DOHH2 (cell line): ENCODE data around the gene SPSB4.

Experiments used
- H3F3A ChIP-seq: fragments of 200-600 bp; sonication (generic), shearing (Covaris generic); 2 replicates; pipeline ENCODE4 v1.6.0; 2016; ENCODE audit warnings: antibody characterized with exemption, mild to moderate bottlenecking; ENCODE audit not compliant: control insufficient read depth, insufficient read depth
- H3K27ac ChIP-seq: fragments of 200-600 bp; sonication (generic); 2 replicates; pipeline ENCODE4 v1.5.1; 2014; ENCODE audit warnings: low read depth, mild to moderate bottlenecking, low read length, moderate library complexity
- H3K27me3 ChIP-seq: fragments of 200-600 bp; sonication (generic); 2 replicates; pipeline ENCODE4 v1.6.1; 2014; ENCODE audit warnings: mild to moderate bottlenecking, low read length, mixed read lengths; ENCODE audit not compliant: control insufficient read depth
- H3K36me3 ChIP-seq: fragments of 200-600 bp; sonication (generic); 2 replicates; pipeline ENCODE4 v1.6.1; 2014; ENCODE audit warnings: mild to moderate bottlenecking, low read length, moderate library complexity, mixed read lengths; ENCODE audit not compliant: control insufficient read depth
- H3K4me1 ChIP-seq: fragments of 200-600 bp; sonication (generic); 2 replicates; pipeline ENCODE4 v1.6.1; 2014; ENCODE audit warnings: mild to moderate bottlenecking, low read length, mixed read lengths; ENCODE audit not compliant: control insufficient read depth
- H3K4me2 ChIP-seq: fragments of 200-600 bp; sonication (generic); 2 replicates; pipeline ENCODE4 v1.6.0; 2014; ENCODE audit warnings: mild to moderate bottlenecking, low read length, moderate library complexity
- H3K4me3 ChIP-seq: fragments of 200-600 bp; sonication (generic); 2 replicates; pipeline ENCODE4 v1.5.1; 2014; ENCODE audit warnings: mild to moderate bottlenecking, low read length, mixed read lengths
- H3K79me2 ChIP-seq: fragments of 200-600 bp; sonication (generic); 2 replicates; pipeline ENCODE4 v1.6.1; 2014; ENCODE audit warnings: mild to moderate bottlenecking, low read length, mixed read lengths; ENCODE audit not compliant: control insufficient read depth
- H3K9me2 ChIP-seq: fragments of 200-600 bp; sonication (generic); replicated peaks from 2 replicates; pipeline ENCODE4 v1.6.1; 2014; ENCODE audit warnings: mild to moderate bottlenecking, low read length, mixed read lengths; ENCODE audit not compliant: control insufficient read depth
- H3K9me3 ChIP-seq: fragments of 200-600 bp; sonication (generic); 2 replicates; pipeline ENCODE4 v1.6.1; 2014; ENCODE audit warnings: antibody characterized with exemption, low read length, mixed read lengths; ENCODE audit not compliant: control insufficient read depth, insufficient read depth
- H4K20me1 ChIP-seq: fragments of 200-600 bp; sonication (generic); 2 replicates; pipeline ENCODE4 v1.6.0; 2014; ENCODE audit warnings: low read depth, mild to moderate bottlenecking, antibody characterized with exemption, low read length, moderate library complexity; ENCODE audit not compliant: control insufficient read depth, insufficient read depth
- EZH2phosphoT487 ChIP-seq: fragments of 200-600 bp; sonication (generic); IDR thresholded peaks from 2 replicates; pipeline ENCODE4 v1.6.1; 2017; ENCODE audit warnings: borderline replicate concordance, mild to moderate bottlenecking, antibody characterized with exemption, low read length, moderate library complexity, mixed read lengths
- TF ChIP-seq, protein P1 (sequence below): fragments of 200-600 bp; sonication (generic); IDR thresholded peaks from one replicate; pipeline ENCODE4 v1.5.1; 2014; ENCODE audit warnings: antibody characterized with exemption, mild to moderate bottlenecking, low read depth, low read length; ENCODE audit not compliant: poor library complexity, severe bottlenecking

The SPSB4 gene

DNA sequence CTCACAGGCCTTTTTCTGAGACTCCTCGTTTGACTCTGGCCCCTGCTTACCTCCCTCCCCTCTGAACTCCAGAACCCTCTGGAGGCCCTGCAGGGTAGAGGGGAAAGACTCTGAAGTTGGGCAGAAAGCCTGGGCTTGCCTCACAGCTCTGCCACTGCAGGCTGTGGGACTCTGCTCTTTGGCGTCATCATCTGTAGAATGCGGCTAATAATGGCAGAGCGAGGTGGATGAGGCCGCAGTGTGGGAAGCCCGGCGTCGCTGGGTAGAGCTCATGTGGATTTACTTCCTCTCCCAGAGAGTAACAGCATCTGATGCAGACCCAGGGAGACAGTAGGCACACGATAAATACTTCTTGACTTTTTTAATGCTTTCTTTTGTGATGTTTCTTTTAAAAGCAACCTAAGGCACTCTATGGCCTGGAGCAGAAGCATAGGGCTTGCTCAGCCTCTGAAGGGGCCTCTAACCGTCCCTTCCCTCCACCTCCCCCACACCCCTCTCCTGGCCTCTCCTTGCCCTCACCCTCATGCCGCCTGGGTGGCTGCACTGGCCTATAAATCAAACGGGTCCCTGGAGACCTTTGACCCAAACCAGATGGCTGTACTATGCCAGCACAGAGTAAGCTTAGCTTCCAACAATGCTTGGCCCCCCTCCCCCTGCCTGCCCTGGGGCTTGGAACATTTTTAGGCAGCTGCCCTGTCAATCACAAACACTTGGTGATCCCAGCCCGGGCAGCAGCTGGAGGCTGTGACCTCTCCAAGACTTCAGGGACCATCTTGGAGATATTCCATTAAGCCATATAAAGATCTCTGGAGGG, 32.9 kb downstream of the SPSB4 start:
- no peaks in the 10 kb centered on the region for H3K36me3 ChIP-seq
- TF ChIP-seq, protein P1, sequence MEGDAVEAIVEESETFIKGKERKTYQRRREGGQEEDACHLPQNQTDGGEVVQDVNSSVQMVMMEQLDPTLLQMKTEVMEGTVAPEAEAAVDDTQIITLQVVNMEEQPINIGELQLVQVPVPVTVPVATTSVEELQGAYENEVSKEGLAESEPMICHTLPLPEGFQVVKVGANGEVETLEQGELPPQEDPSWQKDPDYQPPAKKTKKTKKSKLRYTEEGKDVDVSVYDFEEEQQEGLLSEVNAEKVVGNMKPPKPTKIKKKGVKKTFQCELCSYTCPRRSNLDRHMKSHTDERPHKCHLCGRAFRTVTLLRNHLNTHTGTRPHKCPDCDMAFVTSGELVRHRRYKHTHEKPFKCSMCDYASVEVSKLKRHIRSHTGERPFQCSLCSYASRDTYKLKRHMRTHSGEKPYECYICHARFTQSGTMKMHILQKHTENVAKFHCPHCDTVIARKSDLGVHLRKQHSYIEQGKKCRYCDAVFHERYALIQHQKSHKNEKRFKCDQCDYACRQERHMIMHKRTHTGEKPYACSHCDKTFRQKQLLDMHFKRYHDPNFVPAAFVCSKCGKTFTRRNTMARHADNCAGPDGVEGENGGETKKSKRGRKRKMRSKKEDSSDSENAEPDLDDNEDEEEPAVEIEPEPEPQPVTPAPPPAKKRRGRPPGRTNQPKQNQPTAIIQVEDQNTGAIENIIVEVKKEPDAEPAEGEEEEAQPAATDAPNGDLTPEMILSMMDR, result no peak
- TF ChIP-seq EZH2phosphoT487, result no peak
- H3K79me2 ChIP-seq, result no peaks in the 10 kb centered on the region
- H3K4me1 ChIP-seq, result no peaks in the 10 kb centered on the region
- no peak overlapping the region for H3K4me2 ChIP-seq
- H3F3A ChIP-seq, result no peaks in the 10 kb centered on the region
- H3K9me2 ChIP-seq, result no peaks in the 10 kb centered on the region
- no peak overlapping the region for H3K27ac ChIP-seq
- H3K4me3 ChIP-seq, result no peak overlapping the region
- no peaks in the 10 kb centered on the region for H3K27me3 ChIP-seq
- H3K9me3 ChIP-seq, result no peaks in the 10 kb centered on the region
- no peaks in the 10 kb centered on the region for H4K20me1 ChIP-seq

GRCh38 chr3:141085343-141086070, 34.4 kb downstream of the SPSB4 start:
- Histone ChIP-seq H3K4me1 (no peaks in the 10 kb centered on the region), H3K4me3 (no peak overlapping the region), H3K9me2 (no peaks in the 10 kb centered on the region), H3K4me2 (no peak overlapping the region), H3F3A (no peaks in the 10 kb centered on the region), H4K20me1 (no peaks in the 10 kb centered on the region), H3K27ac (no peak overlapping the region), H3K79me2 (no peaks in the 10 kb centered on the region), H3K27me3 (no peaks in the 10 kb centered on the region), H3K36me3 (no peaks in the 10 kb centered on the region), H3K9me3 (no peaks in the 10 kb centered on the region)
- TF ChIP-seq, protein P1, result no peak
- no peak for TF ChIP-seq EZH2phosphoT487

DNA sequence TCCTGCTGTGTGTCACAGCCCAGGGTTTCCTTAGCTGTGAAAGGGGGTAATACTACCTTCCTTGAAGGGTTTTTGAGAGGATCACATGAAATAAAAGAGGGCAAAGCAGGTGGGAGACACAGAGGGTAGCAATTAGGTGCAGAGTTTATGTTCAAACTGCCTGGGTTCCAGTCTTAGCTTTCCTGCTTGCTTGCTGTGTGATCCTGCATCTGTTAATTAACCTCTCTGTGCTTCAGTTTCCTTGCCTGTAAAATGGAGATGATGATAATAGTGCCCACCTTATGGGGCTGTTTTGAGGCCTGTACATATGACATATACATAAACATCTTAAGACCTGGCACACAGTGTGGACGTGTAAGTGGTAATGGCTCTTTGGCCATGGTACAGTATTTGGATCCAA, 35.0 kb downstream of the SPSB4 start:
- Histone ChIP-seq H3K9me3 (no peaks in the 10 kb centered on the region), H3K4me3 (no peak overlapping the region), H3K4me2 (no peak overlapping the region), H3K27ac (no peak overlapping the region), H3K9me2 (no peaks in the 10 kb centered on the region), H3K27me3 (no peaks in the 10 kb centered on the region), H3K79me2 (no peaks in the 10 kb centered on the region), H3K4me1 (no peaks in the 10 kb centered on the region), H4K20me1 (no peaks in the 10 kb centered on the region), H3F3A (no peaks in the 10 kb centered on the region), H3K36me3 (no peaks in the 10 kb centered on the region)
- TF ChIP-seq, protein P1, result no peak
- TF ChIP-seq EZH2phosphoT487, result no peak
